Lung (tissue), 12 donors: Measurements from ENCODE around the gene GPC2. TPM values are rescaled to one million over a fixed set of nuclear protein-coding genes. Genes with fewer than 3 reads are reported as not detected.

Source experiments
- ATAC-seq: fragments of 200-7000 bp; cut with Tn5 transposase; one replicate; pipeline ENCODE4 v1.9.1; 2020; ENCODE audit warnings: moderate number of reproducible peaks; ENCODE audit not compliant: insufficient read depth, low FRiP score
- DNase-seq, 3 donors: peaks; one replicate each; pipeline ENCODE4 v3.0.0-alpha.2; 2013 to 2017
- H3K27ac ChIP-seq, 2 donors: one replicate each; pipeline ENCODE4 v1.5.1; 2013; ENCODE audit warnings: mild to moderate bottlenecking in 2 of 2, moderate library complexity in 2 of 2, control low read depth in 1 of 2, inconsistent platforms in 1 of 2, low read depth in 1 of 2, low read length in 1 of 2
- H3K27me3 ChIP-seq, 3 donors: one replicate each; pipeline ENCODE4 v1.5.1; 2013; ENCODE audit warnings: low read length in 2 of 3; ENCODE audit not compliant: control insufficient read depth in 3 of 3, insufficient read depth in 3 of 3
- H3K36me3 ChIP-seq, 4 donors: one replicate each; pipeline ENCODE4 v1.5.1; 2013; ENCODE audit warnings: low read length in 4 of 4, mild to moderate bottlenecking in 1 of 4, moderate library complexity in 1 of 4; ENCODE audit not compliant: control insufficient read depth in 4 of 4, insufficient read depth in 4 of 4
- H3K4me1 ChIP-seq, 5 donors: one replicate each; pipeline ENCODE4 v1.5.1; 2013; ENCODE audit warnings: low read length in 5 of 5, mild to moderate bottlenecking in 2 of 5, moderate library complexity in 1 of 5; ENCODE audit not compliant: control insufficient read depth in 5 of 5, insufficient read depth in 5 of 5
- H3K4me3 ChIP-seq: one replicate; pipeline ENCODE4 v1.5.1; 2013; ENCODE audit warnings: mild to moderate bottlenecking, control low read depth, moderate library complexity
- H3K9ac ChIP-seq, 2 donors: one replicate each; pipeline ENCODE4 v1.5.1; 2013; ENCODE audit warnings: low read length in 2 of 2, control low read depth in 1 of 2; ENCODE audit not compliant: insufficient read depth in 1 of 2
- H3K9me3 ChIP-seq, 4 donors: one replicate each; pipeline ENCODE4 v1.5.1; 2013; ENCODE audit warnings: low read length in 3 of 4, mild to moderate bottlenecking in 1 of 4, moderate library complexity in 1 of 4; ENCODE audit not compliant: control insufficient read depth in 4 of 4, insufficient read depth in 3 of 4
- WGBS, 2 donors: extraction: QIAGEN DNeasy Blood & Tissue Kit; methylation state at CpG; one replicate each; pipeline ENCODE4 v1.1.7; 2013; 5-methylcytosine and 5-hydroxymethylcytosine counted together
- polyA plus RNA-seq, 2 donors: library from polyadenylated mRNA; stranded (reverse); fragments of 200-250 nt; gene quantifications; one replicate each; pipeline ENCODE4 v1.2.1, GENCODE V29; 2013
- total RNA-seq, 2 donors: library from RNA; depleted of rRNA in 1 of 2; stranded (reverse); fragments of >200 nt in 1 of 2; gene quantifications; one replicate each; pipeline ENCODE4 v1.2.1, GENCODE V29; 2014 to 2021
- TF ChIP-seq, protein P1 (sequence below): IDR thresholded peaks from 2 replicates; pipeline ENCODE4 v1.5.1; 2012; ENCODE audit warnings: mild to moderate bottlenecking; ENCODE audit errors: control extremely low read depth, extremely low read depth
- donor health status: control.
- donor health status: control.
- donor health status: Bipolar disorder and iron deficiency.
- donor health status: healthy.
- donor health status: DM: yes; HTN: yes; CAD: no.

GPC2 gene
- total and polyA plus RNA-seq, 4 donors, result 0.61 to 2.1 (median 1.0) TPM

DNA sequence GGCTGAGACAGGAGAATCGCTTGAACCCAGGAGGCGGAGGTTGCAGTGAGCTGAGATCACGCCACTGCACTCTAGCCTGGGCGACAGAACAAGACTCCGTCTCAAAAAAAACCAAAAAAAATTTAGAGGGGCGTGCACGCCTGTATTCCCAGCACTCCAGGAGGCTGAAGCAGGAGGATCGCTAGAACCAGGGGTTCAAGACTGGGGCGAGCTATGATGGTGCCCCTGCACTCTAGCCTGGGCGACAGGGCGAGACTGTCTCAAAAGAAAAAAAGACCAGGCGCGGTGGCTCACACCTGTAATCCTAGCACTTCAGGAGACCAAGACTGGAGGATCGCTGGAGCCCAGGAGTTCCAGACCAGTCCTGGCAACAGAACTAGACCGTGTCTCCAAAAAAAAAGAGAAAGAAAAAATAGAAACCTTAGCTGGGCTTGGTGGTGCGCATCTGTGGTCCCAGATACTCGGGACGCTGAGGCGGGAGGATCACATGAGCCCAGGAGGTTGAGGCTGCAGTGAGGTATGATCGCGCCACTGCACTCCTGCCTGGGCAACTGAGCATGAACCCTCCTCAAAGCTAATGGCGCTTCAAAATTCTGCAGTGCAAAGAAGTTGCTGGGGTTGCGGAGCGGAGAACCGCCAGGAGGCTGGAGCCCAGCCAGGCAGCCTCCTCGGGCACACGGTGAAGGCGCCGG, 50.8 kb downstream of the GPC2 start:
- peak overlapping the region; percentile 95 to 99 for H3K27ac ChIP-seq
- DNase-seq (no peak), ATAC-seq (no peak)
- H3K36me3 ChIP-seq, result peaks cover 0 to 11% (median 1%) of the 10 kb centered on the region in 4 donors
- no peaks in the 10 kb centered on the region for H3K9me3 ChIP-seq
- 12 to 16% methylated on average over 29 of the region's 29 CpGs for WGBS, 2 donors
- H3K27me3 ChIP-seq, result no peaks in the 10 kb centered on the region
- H3K4me3 ChIP-seq, result peak overlapping the region; percentile 73
- H3K4me1 ChIP-seq, result peaks cover 0 to 15% (median 5%) of the 10 kb centered on the region in 5 donors
- TF ChIP-seq, protein P1, sequence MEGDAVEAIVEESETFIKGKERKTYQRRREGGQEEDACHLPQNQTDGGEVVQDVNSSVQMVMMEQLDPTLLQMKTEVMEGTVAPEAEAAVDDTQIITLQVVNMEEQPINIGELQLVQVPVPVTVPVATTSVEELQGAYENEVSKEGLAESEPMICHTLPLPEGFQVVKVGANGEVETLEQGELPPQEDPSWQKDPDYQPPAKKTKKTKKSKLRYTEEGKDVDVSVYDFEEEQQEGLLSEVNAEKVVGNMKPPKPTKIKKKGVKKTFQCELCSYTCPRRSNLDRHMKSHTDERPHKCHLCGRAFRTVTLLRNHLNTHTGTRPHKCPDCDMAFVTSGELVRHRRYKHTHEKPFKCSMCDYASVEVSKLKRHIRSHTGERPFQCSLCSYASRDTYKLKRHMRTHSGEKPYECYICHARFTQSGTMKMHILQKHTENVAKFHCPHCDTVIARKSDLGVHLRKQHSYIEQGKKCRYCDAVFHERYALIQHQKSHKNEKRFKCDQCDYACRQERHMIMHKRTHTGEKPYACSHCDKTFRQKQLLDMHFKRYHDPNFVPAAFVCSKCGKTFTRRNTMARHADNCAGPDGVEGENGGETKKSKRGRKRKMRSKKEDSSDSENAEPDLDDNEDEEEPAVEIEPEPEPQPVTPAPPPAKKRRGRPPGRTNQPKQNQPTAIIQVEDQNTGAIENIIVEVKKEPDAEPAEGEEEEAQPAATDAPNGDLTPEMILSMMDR, result no peak
- peak overlapping the region; percentile 56 to 95 for H3K9ac ChIP-seq

DNA sequence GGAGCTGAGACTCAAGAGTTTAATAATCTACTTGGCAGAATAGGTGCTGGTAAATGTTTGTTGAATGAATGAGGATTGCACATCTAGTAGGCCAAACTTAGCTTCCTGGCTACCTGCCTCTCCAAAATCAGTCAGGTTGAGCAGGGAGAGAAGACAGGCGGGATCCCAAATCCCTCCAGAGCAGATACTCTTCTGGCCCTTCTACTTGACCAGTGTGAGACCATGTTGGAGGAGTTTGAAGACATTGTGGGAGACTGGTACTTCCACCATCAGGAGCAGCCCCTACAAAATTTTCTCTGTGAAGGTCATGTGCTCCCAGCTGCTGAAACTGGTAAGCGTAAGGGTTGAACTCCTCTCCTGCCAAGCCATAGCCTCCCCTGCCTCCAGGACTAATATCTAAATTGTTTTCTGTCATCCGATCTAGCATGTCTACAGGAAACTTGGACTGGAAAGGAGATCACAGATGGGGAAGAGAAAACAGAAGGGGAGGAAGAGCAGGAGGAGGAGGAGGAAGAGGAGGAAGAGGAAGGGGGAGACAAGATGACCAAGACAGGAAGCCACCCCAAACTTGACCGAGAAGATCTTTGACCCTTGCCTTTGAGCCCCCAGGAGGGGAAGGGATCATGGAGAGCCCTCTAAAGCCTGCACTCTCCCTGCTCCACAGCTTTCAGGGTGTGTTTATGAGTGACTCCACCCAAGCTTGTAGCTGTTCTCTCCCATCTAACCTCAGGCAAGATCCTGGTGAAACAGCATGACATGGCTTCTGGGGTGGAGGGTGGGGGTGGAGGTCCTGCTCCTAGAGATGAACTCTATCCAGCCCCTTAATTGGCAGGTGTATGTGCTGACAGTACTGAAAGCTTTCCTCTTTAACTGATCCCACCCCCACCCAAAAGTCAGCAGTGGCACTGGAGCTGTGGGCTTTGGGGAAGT, 52.6 kb downstream of the GPC2 start:
- Histone ChIP-seq H3K27me3 (no peaks in the 10 kb centered on the region), H3K9me3 (no peaks in the 10 kb centered on the region), H3K27ac (peak overlapping the region in 1 of 2 donors; percentile 5), H3K4me1 (peaks cover 0 to 23% (median 12%) of the 10 kb centered on the region in 5 donors), H3K4me3 (no peak overlapping the region), H3K9ac (no peak overlapping the region), H3K36me3 (peaks cover 0 to 11% (median 1%) of the 10 kb centered on the region in 4 donors)
- WGBS, 2 donors, result 58 to 67% methylated on average over 4 of the region's 4 CpGs
- no peak for DNase-seq
- TF ChIP-seq, protein P1, result no peak
- ATAC-seq, result no peak

DNA sequence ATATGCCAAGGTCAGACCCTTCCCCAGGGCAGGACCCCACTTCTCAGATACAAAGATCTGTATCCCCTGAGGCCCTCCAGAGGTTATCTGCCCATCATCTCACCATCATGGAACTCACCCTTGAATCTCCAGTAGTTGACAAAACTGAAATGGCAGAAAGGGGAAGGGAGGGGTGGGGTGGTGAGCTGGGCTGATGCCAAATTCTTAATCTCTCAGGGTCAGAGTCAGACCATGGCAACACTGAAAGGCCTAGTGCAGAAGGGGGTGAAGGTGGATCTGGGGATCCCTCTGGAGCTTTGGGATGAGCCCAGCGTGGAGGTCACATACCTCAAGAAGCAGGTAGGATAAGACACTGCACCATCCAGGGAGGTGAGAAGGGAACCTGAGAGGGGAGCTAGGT, 54.6 kb downstream of the GPC2 start:
- Histone ChIP-seq H3K9me3 (no peaks in the 10 kb centered on the region), H3K4me3 (no peak overlapping the region), H3K27ac (no peak overlapping the region), H3K4me1 (peaks cover 0 to 19% (median 12%) of the 10 kb centered on the region in 5 donors), H3K9ac (no peak overlapping the region), H3K36me3 (peaks cover 0 to 11% (median 1%) of the 10 kb centered on the region in 4 donors), H3K27me3 (no peaks in the 10 kb centered on the region)
- ATAC-seq, result no peak
- TF ChIP-seq, protein P1, result no peak
- WGBS, 2 donors, result 98 to 100% methylated on average over 1 of the region's 1 CpG
- DNase-seq, result no peak
